Thymus (tissue), 11 donors: ENCODE measurements around the gene MYO10. TPM values are rescaled to one million over a fixed set of nuclear protein-coding genes. Genes with fewer than 3 reads are reported as not detected.
"Not testable (repeated sequence)": the region's sequence is repeated elsewhere in the genome, so short reads cannot be mapped to it uniquely, and the experiment has no call there.

ENCODE experiments used
- DNase-seq, 9 donors: peaks; one replicate each; pipeline ENCODE4 v3.0.0-alpha.2; 2013; ENCODE audit warnings: low spot score in 9 of 9, low read depth in 6 of 9, missing footprints in 1 of 9
- H3K27ac ChIP-seq, 2 donors: one replicate each; pipeline ENCODE4 v1.5.1; 2013; ENCODE audit warnings: control low read depth in 1 of 2, low read depth in 1 of 2, low read length in 1 of 2, mild to moderate bottlenecking in 1 of 2, moderate library complexity in 1 of 2
- H3K27me3 ChIP-seq, 2 donors: one replicate each; pipeline ENCODE4 v1.5.1; 2013; ENCODE audit warnings: low read length in 1 of 2; ENCODE audit not compliant: control insufficient read depth in 2 of 2, insufficient read depth in 1 of 2
- H3K36me3 ChIP-seq, 2 donors: one replicate each; pipeline ENCODE4 v1.5.1; 2013; ENCODE audit warnings: low read length in 1 of 2, mild to moderate bottlenecking in 1 of 2, moderate library complexity in 1 of 2; ENCODE audit not compliant: control insufficient read depth in 2 of 2, insufficient read depth in 2 of 2
- H3K4me1 ChIP-seq, 2 donors: one replicate each; pipeline ENCODE4 v1.5.1; 2013; ENCODE audit warnings: low read length in 2 of 2; ENCODE audit not compliant: control insufficient read depth in 2 of 2, insufficient read depth in 2 of 2
- H3K4me3 ChIP-seq, 2 donors: one replicate each; pipeline ENCODE4 v1.5.1; 2013; ENCODE audit warnings: low read length in 2 of 2, control low read depth in 1 of 2, mild to moderate bottlenecking in 1 of 2
- H3K9me3 ChIP-seq, 2 donors: one replicate each; pipeline ENCODE4 v1.5.1; 2013; ENCODE audit warnings: low read length in 1 of 2, mild to moderate bottlenecking in 1 of 2; ENCODE audit not compliant: control insufficient read depth in 2 of 2, insufficient read depth in 1 of 2
- WGBS: extraction: QIAGEN DNeasy Blood & Tissue Kit; methylation state at CpG from one replicate; pipeline ENCODE4 v1.1.7; 2013; 5-methylcytosine and 5-hydroxymethylcytosine counted together
- polyA plus RNA-seq: library from polyadenylated mRNA; stranded (reverse); fragments of 200-250 nt; gene quantifications from one replicate; pipeline ENCODE4 v1.2.3, GENCODE V29; 2013
- total RNA-seq: library from RNA; stranded (reverse); fragments of 120-200 nt; gene quantifications from one replicate; pipeline ENCODE4 v1.2.4, GENCODE V29; 2013
- donor health status: healthy.

The MYO10 gene
- total and polyA plus RNA-seq, 2 donors: 4.3 to 6.0 TPM

GRCh38 chr5:16660982-16661381, 275.1 kb downstream of the MYO10 start:
- DNase-seq: no peak
- H3K36me3 ChIP-seq: no peaks in the 10 kb centered on the region
- H3K4me3 ChIP-seq: no peak overlapping the region
- H3K27ac ChIP-seq: no peak overlapping the region
- WGBS: 97% methylated on average over 5 of the region's 5 CpGs
- peaks cover 8 to 9% of the 10 kb centered on the region in 2 donors for H3K4me1 ChIP-seq
- no peaks in the 10 kb centered on the region for H3K27me3 ChIP-seq
- no peaks in the 10 kb centered on the region for H3K9me3 ChIP-seq

GRCh38 chr5:16659536-16659935, 276.6 kb downstream of the MYO10 start:
- 93% methylated on average over 1 of the region's 1 CpG for WGBS
- H3K9me3 ChIP-seq: no peaks in the 10 kb centered on the region

DNA sequence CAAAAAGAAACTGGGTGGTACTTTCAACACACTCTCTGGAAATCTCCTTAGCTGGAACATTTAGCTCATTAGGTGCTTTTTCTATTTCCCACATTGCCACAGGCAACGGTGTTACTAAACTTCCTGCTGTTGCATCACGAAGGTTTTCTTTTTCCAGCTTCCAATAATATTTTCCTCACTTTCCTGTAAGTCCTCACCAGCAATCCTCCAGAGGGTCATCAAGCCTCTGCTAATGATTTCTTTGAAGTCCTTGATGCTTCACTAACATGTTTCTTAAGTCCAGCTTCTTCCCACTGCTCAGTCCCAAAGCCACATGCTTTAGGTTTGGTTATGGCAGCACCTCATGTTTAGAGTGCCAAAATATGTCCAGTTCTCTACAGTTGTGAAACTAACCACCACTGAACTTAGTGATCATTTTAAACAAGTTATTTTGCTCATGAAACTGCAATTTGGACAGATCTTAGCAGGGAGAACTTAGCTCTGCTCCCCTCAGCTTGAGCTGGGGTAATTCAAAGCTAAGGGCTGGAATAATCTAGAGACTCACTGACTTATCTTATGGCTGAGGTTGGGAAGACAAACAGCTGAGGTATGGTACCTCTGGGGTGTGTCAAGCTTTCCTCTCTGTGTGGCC, 279.4 kb downstream of the MYO10 start:
- Histone ChIP-seq H3K36me3 (no peaks in the 10 kb centered on the region), H3K27me3 (no peaks in the 10 kb centered on the region), H3K27ac (no peak overlapping the region), H3K9me3 (no peaks in the 10 kb centered on the region), H3K4me1 (no peaks in the 10 kb centered on the region), H3K4me3 (no peak overlapping the region)
- WGBS: 94% methylated on average over 2 of the region's 2 CpGs
- DNase-seq: no peak

More at GRCh38 chr5:16659536-16659935, 276.6 kb downstream of the MYO10 start:
- no peak overlapping the region for H3K27ac ChIP-seq
- DNase-seq: no peak
- no peaks in the 10 kb centered on the region for H3K36me3 ChIP-seq
- no peaks in the 10 kb centered on the region for H3K27me3 ChIP-seq
- no peak overlapping the region for H3K4me3 ChIP-seq
- H3K4me1 ChIP-seq: peaks cover 3 to 9% of the 10 kb centered on the region in 2 donors

GRCh38 chr5:16654647-16655334, 281.3 kb downstream of the MYO10 start:
- Histone ChIP-seq H3K36me3 (no peaks in the 10 kb centered on the region), H3K27ac (no peak overlapping the region), H3K9me3 (no peaks in the 10 kb centered on the region), H3K27me3 (no peaks in the 10 kb centered on the region), H3K4me1 (no peaks in the 10 kb centered on the region), H3K4me3 (no peak overlapping the region)
- no peak for DNase-seq
- 77% methylated on average over 6 of the region's 6 CpGs for WGBS

- not testable (repeated sequence) for DNase-seq, H3K27ac ChIP-seq, H3K9me3 ChIP-seq, H3K4me1 ChIP-seq, H3K27me3 ChIP-seq, H3K36me3 ChIP-seq, H3K4me3 ChIP-seq
- WGBS: 93% methylated on average over 8 of the region's 8 CpGs
Observed at GRCh38 chr5:16648739-16649138, 287.3 kb downstream of the MYO10 start.

- Histone ChIP-seq H3K4me1 (no peaks in the 10 kb centered on the region), H3K27ac (no peak overlapping the region), H3K27me3 (no peaks in the 10 kb centered on the region), H3K36me3 (no peaks in the 10 kb centered on the region), H3K4me3 (no peak overlapping the region), H3K9me3 (no peaks in the 10 kb centered on the region)
- no peak for DNase-seq
- WGBS: 93% methylated on average over 11 of the region's 11 CpGs
Observed at GRCh38 chr5:16644301-16644889, 291.7 kb downstream of the MYO10 start.

- Histone ChIP-seq H3K9me3 (no peaks in the 10 kb centered on the region), H3K36me3 (no peaks in the 10 kb centered on the region), H3K4me1 (no peaks in the 10 kb centered on the region), H3K27ac (no peak overlapping the region), H3K4me3 (no peak overlapping the region), H3K27me3 (no peaks in the 10 kb centered on the region)
- no peak for DNase-seq
- 95% methylated on average over 2 of the region's 2 CpGs for WGBS
Observed at GRCh38 chr5:16642867-16643266, 293.2 kb downstream of the MYO10 start.

GRCh38 chr5:16639206-16639605, 296.9 kb downstream of the MYO10 start:
- H3K27me3 ChIP-seq: no peaks in the 10 kb centered on the region
- 97% methylated on average over 4 of the region's 4 CpGs for WGBS
- H3K27ac ChIP-seq: no peak overlapping the region
- H3K4me1 ChIP-seq: no peaks in the 10 kb centered on the region
- no peaks in the 10 kb centered on the region for H3K36me3 ChIP-seq
- no peak overlapping the region for H3K4me3 ChIP-seq
- no peak for DNase-seq
- no peaks in the 10 kb centered on the region for H3K9me3 ChIP-seq

GRCh38 chr5:16628376-16628775, 307.7 kb downstream of the MYO10 start:
- DNase-seq: no peak
- no peaks in the 10 kb centered on the region for H3K9me3 ChIP-seq
- no peaks in the 10 kb centered on the region for H3K36me3 ChIP-seq
- H3K4me3 ChIP-seq: no peak overlapping the region
- H3K4me1 ChIP-seq: peaks cover 19 to 26% of the 10 kb centered on the region in 2 donors
- 93% methylated on average over 3 of the region's 3 CpGs for WGBS
- peak overlapping the region in 1 of 2 donors; percentile 65 for H3K27ac ChIP-seq
- H3K27me3 ChIP-seq: no peaks in the 10 kb centered on the region
